NOMO-1 treated with DMSO at 0.1 percent for 48 hours (cell line): ENCODE measurements around the gene SHF.

ENCODE experiments used
- DNase-seq: peaks from one replicate; lab custom pipeline; 2025; ENCODE audit not compliant: unreplicated experiment; lab: John Stamatoyannopoulos, UW

Gene SHF

DNA sequence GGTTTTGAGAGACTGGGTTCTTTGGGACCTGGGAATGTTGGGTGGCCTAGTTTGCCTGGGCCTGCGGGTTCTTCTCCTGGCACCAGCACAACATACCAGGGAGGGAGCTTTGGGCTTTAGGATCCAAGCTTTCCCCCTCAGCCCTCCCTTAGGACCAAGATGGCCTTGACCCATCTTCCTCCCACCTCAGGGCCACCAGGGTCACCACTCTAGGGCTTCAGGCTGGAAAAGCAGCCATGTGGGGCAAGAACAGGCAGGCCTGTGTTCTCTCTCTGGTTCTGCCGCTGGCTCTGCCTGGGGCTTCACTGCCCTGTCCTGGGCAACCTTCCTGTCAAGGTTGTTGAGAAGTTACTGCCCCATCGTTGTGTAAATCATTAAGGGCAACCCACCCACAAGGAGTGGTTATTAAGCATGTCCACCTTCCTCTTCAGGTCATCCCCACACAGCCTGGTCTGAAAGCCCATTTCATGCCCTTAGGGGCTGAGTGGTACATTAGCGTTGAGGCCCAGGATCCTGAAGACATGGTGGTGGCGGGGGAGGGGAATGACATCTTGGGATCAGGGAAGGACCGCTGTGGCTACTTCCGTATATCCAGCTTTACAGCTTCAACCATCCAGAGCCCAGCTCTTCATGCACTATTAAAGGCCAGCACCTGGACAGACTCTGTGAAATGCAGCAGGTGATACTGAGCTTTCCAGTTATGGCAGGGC lies 57.3 kb downstream of the SHF start:
- DNase-seq, result no peak

DNA sequence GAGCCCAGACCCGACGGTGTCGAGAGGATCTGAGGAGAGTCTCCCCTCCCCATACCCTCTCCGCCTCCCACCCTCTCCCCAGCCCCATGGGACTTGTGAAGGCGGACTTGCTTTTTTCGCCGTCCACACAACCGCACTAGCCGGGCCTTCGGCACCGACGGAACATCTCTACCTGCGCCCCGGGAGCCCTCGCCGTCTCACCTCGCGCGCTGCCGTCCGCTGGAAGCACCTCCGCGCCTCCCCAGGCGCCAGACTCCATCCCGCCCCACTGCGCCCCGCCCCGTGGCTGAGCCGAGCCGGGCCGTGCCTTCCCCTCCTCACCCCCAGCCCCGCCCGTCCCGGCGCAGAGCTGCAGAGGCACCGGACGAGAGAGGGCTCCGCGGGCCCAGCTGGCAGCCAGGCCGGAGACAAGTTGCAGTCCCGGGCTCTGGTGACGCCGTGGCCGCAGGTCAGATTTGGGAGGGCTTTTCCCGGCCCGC lies 58.1 kb downstream of the SHF start, which contains the start of the genes DUOX1 and DUOXA1:
TSS of gene DUOX1 (plus strand) at position 344 of the 479 bp plus-strand sequence. CDS start 1,973 bp downstream, outside the sequence.
TSS of gene DUOXA1 (minus strand) at position 229 of the 479 bp plus-strand sequence. CDS start 6,865 bp downstream, outside the sequence.
- no peak for DNase-seq

DNA sequence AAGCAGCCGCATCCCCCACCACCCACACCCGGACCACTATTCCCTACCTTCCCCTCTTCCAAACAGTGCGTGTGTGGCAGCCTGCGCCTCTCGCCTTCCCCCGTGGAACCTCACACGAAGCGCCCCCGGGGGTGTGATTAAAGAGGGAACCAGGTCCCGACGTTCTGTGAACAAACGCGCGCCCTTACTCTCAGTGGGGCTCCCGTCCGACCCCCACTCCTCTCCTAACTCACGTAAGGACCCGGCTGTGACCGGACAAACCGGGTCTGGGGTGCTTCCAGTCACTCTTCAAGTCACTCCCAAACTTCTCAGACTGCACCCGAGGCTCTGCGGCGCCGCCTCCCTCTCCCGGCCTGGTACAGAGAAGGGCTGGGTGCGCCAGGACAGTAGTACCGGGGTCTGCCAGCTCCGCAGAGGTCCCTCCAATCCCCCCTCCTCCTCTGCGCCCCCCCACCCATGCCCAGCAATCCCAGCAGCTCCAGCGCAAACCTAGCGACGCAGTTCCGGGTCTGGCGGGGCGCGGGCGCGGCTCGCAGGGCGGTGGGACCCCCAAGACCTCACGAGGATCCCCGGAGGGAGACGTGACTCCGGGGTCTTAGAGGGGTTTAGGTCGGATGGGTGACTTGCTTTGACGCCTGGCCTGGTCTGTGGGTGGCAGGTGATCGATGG lies 58.7 kb downstream of the SHF start:
- DNase-seq, result no peak

DNA sequence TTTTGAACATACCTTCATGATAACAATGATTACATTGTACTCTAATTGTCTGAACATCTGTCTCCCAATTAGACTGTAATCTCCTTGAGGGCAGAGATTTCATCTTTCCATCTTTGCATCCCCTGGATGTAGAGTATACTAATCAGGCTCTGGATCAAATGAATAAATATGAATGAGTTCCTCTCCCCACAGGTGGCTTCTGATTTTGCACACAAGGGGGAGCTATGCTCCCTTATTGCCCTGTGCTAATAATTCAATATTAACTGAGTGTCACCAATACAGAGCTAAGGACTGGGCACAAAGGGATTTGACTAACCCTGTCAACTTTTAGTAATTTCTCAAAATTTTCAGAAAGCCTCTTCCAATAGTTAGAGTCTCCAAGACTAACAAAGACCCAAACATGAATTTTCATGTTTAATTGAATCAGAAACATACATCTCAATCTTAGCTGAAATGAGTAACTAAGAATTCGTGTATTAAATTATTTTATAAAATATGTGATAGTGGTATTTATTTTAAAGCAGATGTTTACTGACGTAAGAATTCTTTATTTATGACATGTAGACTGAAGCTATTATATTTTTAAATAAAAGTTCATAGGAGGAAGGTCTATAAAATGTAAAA lies 61.1 kb downstream of the SHF start:
- DNase-seq, result peak; percentile 21

DNA sequence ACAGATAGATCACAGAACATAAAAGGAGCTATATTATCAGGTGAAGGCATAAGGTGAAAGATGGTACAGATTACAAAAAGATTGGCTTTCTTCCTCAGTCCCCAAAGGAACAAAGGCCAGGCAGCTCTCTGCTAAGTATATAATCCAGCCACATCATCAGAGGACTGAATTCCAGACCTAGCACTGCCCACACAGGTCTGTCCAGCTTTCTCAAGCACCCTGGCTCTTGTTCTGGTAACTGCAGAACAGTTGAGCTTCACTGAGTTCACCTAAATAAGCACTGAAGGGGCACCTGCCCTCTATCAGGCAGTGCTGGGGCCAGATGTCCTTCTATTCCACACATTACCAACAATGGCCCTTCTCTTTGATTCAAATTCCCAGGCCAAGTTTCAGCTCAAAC lies 64.4 kb downstream of the SHF start:
- no peak for DNase-seq

DNA sequence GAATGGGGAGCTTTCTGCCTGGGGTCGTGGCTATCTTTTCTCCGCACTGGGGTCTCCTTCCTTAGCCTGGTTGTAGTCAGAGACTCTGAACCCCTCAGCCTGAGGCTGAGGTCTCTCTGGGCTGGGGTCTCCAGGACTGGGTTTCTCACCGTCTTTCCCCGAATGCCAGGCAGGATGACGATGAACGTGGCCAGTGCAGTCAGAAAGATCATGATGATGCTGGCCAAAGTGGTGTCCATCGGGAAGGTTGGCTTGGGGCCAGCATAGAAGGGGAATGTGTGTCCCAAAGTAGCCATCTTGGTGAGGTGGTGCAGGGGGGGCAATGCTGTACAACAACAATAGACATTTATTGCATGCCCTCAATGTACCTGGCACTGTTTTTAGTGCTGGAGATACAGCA lies 65.0 kb downstream of the SHF start:
- no peak for DNase-seq

DNA sequence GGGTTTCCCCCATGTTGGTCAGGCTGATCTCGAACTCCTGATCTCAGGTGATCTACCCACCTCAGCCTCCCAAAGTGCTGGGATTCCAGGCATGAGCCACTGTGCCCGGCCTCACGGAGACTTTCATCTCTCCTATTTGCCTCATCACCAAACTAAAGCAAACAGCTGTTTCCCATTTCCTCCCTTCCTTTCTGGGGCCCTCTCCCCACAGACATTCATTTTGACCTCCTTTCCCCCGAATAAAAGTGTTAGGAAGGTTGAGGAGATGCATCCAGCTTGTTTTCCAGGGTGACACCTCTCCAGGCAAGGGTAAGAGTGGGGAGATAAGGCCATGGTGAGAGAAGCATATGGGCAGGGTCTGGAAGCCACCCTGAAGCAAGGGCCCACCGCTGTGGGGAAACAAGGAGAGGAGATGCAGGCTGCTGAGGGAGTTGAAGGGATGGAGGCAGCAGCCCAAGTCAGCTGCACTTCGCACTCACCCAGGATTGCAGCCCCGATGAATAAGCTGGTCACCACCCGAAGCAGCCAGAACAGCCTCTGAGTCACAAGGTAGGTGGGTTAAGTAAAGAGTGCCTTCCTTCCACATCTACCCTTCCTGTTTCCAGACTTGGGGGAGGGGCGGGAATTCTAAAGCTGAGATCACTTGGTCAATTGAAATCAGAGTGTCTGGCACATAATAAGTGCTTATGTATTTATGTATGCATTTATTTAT lies 65.9 kb downstream of the SHF start:
- no peak for DNase-seq

DNA sequence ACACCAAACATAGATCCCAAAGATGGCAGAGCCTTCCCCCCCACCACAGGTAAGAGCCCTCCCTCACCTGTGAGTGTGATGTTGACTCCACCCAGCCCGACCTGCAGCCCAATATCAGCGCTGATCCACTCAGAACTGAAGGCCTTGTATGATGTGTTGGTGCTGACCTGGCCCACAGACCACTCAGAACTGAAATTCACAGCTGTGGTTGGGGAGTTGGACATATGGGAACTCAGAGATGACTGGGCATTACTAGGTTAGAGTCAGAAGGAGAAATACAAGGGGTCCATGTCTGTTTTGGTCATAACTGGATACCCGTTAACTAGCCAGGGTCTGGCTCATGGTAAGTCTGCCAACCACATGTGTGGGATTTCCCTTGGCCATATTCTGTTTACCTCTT lies 66.7 kb downstream of the SHF start:
- no peak for DNase-seq

DNA sequence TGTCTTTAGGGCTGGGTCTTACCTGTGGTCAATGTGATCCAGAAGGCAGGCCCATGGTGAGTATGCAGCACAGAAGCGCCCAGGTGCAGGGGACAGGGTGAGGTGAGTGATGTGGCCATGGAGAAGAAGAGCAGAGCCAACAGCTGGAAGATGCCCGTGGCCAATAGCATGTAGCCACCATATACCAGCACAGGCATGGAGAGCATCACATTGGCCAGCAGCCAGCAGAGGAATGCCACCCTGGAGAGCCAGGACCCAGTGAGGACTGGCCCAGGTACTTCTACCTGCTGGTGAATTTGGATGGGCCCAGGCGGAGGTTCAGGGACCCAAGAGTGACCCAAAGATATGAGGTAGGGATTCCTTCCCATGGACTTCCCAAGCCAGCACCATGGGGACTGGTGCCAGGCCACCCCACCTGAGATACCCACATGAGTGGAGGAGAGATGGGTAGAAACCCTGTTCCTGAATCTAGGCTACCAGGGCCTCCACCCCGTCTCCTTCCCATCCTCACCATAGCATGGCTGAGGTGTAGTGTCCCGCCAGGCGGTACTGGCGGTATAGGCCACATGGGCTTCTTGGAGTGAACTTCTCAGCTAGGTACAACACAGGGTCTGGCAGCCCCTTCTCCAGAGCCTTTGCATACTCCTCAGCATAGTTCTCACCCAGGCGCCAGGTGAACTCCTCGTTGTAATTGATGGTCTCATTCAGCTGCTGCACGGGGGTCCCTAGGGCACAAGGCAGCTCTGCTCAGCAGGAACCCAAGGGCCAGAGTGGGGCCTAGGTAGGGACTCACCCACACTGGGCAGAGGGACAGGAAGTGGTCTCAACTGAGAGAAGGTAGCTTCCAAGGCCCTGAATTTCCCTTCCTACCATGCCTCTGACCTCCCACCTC lies 67.4 kb downstream of the SHF start:
- DNase-seq, result no peak

DNA sequence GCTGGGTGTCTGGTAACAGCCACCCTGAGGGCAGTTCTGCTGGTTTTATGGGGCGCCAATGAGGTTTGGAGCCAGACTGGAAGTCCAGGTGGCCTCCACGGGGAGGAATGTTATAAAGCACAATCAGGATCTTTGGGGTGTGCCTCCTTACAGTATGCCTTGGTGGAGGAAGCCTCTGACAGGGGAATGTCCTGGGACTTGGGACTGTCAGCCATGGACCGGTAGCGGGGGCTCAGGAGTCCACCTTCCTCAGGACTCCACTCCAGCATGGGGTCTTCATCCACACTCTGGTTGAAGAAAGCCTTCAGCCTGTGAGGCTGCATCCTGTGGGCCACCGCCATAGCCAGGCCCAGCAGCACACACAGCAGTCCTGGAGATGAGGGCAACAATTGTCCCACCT lies 68.8 kb downstream of the SHF start:
- no peak for DNase-seq

DNA sequence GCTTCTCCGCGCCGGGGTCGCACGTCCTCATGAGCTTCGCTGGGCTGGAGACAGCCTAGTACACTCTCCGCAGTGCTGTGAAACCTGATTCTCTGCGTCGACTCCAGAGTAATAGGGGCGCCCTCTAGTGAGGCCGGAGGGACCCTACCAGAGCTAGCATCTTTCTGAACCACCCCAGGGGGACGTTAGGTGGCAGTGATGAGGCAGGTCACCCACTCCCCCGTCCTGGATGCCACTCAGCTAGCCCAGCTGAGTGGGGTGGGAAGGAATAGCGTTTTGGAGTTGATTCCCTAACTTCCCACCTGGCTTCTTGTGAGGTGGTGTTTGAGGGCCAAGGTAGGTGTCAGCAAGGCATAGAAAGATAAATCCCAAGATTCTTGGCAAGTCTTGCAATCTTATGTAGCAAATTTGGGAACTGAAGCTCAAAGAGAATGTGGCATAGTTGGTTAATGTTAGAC lies 69.6 kb downstream of the SHF start:
- peak; percentile 85 for DNase-seq

DNA sequence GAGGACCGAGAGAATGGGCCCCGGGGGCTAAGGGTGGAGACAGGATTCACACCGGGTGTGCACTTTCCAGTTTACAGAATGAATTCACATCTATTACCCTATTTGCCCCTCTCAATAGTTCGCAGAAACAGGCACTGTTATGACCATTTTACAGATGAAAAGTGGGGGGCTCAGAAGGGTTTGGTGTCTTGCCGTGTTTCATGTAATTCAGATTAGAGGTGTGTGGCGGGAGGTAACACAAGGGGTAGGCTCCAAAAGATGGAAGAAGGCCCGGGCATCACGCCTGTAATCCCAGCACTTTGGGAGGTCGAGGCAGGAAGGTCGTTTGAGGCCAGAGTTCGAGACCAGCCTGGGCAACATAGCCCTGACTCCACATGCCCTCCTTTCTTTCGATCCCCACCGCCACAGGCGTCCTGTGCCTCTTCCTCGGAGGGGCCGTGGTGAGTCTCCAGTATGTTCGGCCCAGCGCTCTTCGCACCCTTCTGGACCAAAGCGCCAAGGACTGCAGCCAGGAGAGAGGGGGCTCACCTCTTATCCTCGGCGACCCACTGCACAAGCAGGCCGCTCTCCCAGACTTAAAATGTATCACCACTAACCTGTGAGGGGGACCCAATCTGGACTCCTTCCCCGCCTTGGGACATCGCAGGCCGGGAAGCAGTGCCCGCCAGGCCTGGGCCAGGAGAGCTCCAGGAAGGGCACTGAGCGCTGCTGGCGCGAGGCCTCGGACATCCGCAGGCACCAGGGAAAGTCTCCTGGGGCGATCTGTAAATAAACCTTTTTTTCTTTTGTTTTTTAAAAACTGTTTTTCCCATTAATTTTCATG lies 70.2 kb downstream of the SHF start:
- DNase-seq, result no peak
